Liver (tissue), 9 donors: ENCODE measurements around the gene WDR26. TPM values are rescaled to one million over a fixed set of nuclear protein-coding genes. Genes with fewer than 3 reads are reported as not detected.

Source experiments
- DNase-seq: peaks from one replicate; pipeline ENCODE4 v3.0.0-alpha.2; 2017; ENCODE audit warnings: low spot score
- H3K27ac ChIP-seq, 2 donors: one replicate each; pipeline ENCODE4 v1.7.0; 2013; ENCODE audit warnings: inconsistent platforms in 2 of 2, low read length in 2 of 2, control low read depth in 1 of 2, low read depth in 1 of 2, mild to moderate bottlenecking in 1 of 2
- H3K27me3 ChIP-seq, 4 donors: one replicate each; pipeline versions ENCODE4 v1.6.1 to v1.7.0; 2013; ENCODE audit warnings: low read length in 3 of 4, inconsistent platforms in 1 of 4, mild to moderate bottlenecking in 1 of 4, moderate library complexity in 1 of 4; ENCODE audit not compliant: control insufficient read depth in 4 of 4, insufficient read depth in 4 of 4
- H3K36me3 ChIP-seq, 4 donors: one replicate each; pipeline versions ENCODE4 v1.6.1 to v1.7.0; 2013; ENCODE audit warnings: low read length in 3 of 4, mild to moderate bottlenecking in 3 of 4, low read depth in 1 of 4, moderate library complexity in 1 of 4; ENCODE audit not compliant: control insufficient read depth in 4 of 4, insufficient read depth in 3 of 4
- H3K4me1 ChIP-seq, 4 donors: one replicate each; pipeline versions ENCODE4 v1.6.1 to v1.7.0; 2013; ENCODE audit warnings: low read length in 3 of 4, mild to moderate bottlenecking in 3 of 4, moderate library complexity in 1 of 4; ENCODE audit not compliant: control insufficient read depth in 4 of 4, insufficient read depth in 4 of 4
- H3K4me3 ChIP-seq, 3 donors: one replicate each; pipeline versions ENCODE4 v1.6.1 to v1.7.0; 2013; ENCODE audit warnings: low read length in 3 of 3, control low read depth in 1 of 3, low read depth in 1 of 3, mild to moderate bottlenecking in 1 of 3
- H3K9ac ChIP-seq, 2 donors: one replicate each; pipeline ENCODE4 v1.7.0; 2013; ENCODE audit warnings: low read length in 2 of 2, mild to moderate bottlenecking in 2 of 2, moderate library complexity in 2 of 2, control low read depth in 1 of 2, low read depth in 1 of 2
- H3K9me3 ChIP-seq, 4 donors: one replicate each; pipeline versions ENCODE4 v1.6.1 to v1.7.0; 2013; ENCODE audit warnings: low read length in 3 of 4; ENCODE audit not compliant: control insufficient read depth in 4 of 4
- CTCF ChIP-seq: fragments of 150-350 bp; IDR thresholded peaks from 2 replicates; pipeline ENCODE4 v1.5.1; 2017; ENCODE audit warnings: improper control_type of control experiment, low read depth, low read length; ENCODE audit not compliant: missing input control
- EGR1 ChIP-seq, 2 donors: IDR thresholded peaks; 2 replicates each; pipeline ENCODE4 v1.6.1; 2016 to 2018; ENCODE audit warnings: antibody characterized with exemption in 2 of 2, low read depth in 2 of 2
- FOXA1 ChIP-seq: IDR thresholded peaks from 2 replicates; pipeline ENCODE4 v1.6.1; 2016; ENCODE audit warnings: antibody characterized with exemption
- FOXA2 ChIP-seq: IDR thresholded peaks from 2 replicates; pipeline ENCODE4 v1.6.1; 2016; ENCODE audit warnings: antibody characterized with exemption
- GABPA ChIP-seq, 2 donors: IDR thresholded peaks in 1 of 2; conservative IDR thresholded peaks in 1 of 2; 2 replicates each; pipeline ENCODE4 v1.6.1; 2016; ENCODE audit warnings: antibody characterized with exemption in 2 of 2, mild to moderate bottlenecking in 1 of 2, moderate library complexity in 1 of 2
- HNF4A ChIP-seq, 2 donors: conservative IDR thresholded peaks; 2 replicates each; pipeline ENCODE4 v1.6.1; 2016; ENCODE audit warnings: antibody characterized with exemption in 2 of 2, mild to moderate bottlenecking in 2 of 2
- HNF4G ChIP-seq: IDR thresholded peaks from 2 replicates; pipeline ENCODE4 v1.6.1; 2016; ENCODE audit warnings: antibody characterized with exemption
- JUND ChIP-seq, 2 donors: IDR thresholded peaks; 2 replicates each; pipeline ENCODE4 v1.6.1; 2016; ENCODE audit warnings: antibody characterized with exemption in 2 of 2
- MAX ChIP-seq: IDR thresholded peaks from 2 replicates; pipeline ENCODE4 v1.6.1; 2016; ENCODE audit warnings: antibody characterized with exemption
- NR2F2 ChIP-seq: IDR thresholded peaks from 2 replicates; pipeline ENCODE4 v1.6.1; 2016; ENCODE audit warnings: antibody characterized with exemption
- RAD21 ChIP-seq, 2 donors: IDR thresholded peaks; 2 replicates each; pipeline ENCODE4 v1.6.1; 2016; ENCODE audit warnings: antibody characterized with exemption in 2 of 2, mild to moderate bottlenecking in 2 of 2
- REST ChIP-seq: IDR thresholded peaks from 2 replicates; pipeline ENCODE4 v1.6.1; 2016; ENCODE audit warnings: antibody characterized with exemption, mild to moderate bottlenecking
- RXRA ChIP-seq, 2 donors: IDR thresholded peaks; 2 replicates each; pipeline ENCODE4 v1.6.1; 2017 to 2018; ENCODE audit warnings: antibody characterized with exemption in 2 of 2, mild to moderate bottlenecking in 1 of 2
- SP1 ChIP-seq: IDR thresholded peaks from 2 replicates; pipeline ENCODE4 v1.6.1; 2018; ENCODE audit warnings: antibody characterized with exemption, mild to moderate bottlenecking
- TAF1 ChIP-seq: conservative IDR thresholded peaks from 2 replicates; pipeline ENCODE4 v1.6.1; 2016; ENCODE audit warnings: antibody characterized with exemption, mild to moderate bottlenecking
- YY1 ChIP-seq: IDR thresholded peaks from 2 replicates; pipeline ENCODE4 v1.6.1; 2016; ENCODE audit warnings: antibody characterized with exemption, mild to moderate bottlenecking
- WGBS: extraction: QIAGEN DNeasy Blood & Tissue Kit; methylation state at CpG from one replicate; pipeline ENCODE4 v1.1.7; 2013; 5-methylcytosine and 5-hydroxymethylcytosine counted together
- polyA plus RNA-seq, 2 donors: library from polyadenylated mRNA; stranded (reverse) in 1 of 2; unstranded in 1 of 2; fragments of 200-250 nt in 1 of 2; fragments of >200 nt in 1 of 2; fragmentation: Nextera tagmentation in 1 of 2; extraction: Ambion mirVana in 1 of 2; gene quantifications; one replicate each; pipeline versions ENCODE4 v1.2.1 to v1.2.3, GENCODE V29; 2013 to 2015
- total RNA-seq, 2 donors: library from RNA; depleted of rRNA; stranded (reverse); fragments of >200 nt; gene quantifications; one replicate each; pipeline ENCODE4 v1.2.3, GENCODE V29; 2014
- TF ChIP-seq, protein P1 (sequence below): IDR thresholded peaks from 2 replicates; pipeline ENCODE4 v1.6.1; 2016; ENCODE audit warnings: antibody characterized with exemption
- TF ChIP-seq, protein P2 (sequence below): IDR thresholded peaks from 2 replicates; pipeline ENCODE4 v1.6.1; 2016; ENCODE audit warnings: antibody characterized with exemption
- donor health status: healthy.
- donor health status: healthy.
- donor health status: healthy.
- donor health status: healthy.
- donor health status: healthy.

WDR26 gene
- total and polyA plus RNA-seq, 4 donors: 9.4 to 119 (median 34.9) TPM

- 86% methylated on average over 1 of the region's 1 CpG for WGBS
- no peaks in the 10 kb centered on the region for H3K4me1 ChIP-seq
- peaks cover 5 to 89% (median 78%) of the 10 kb centered on the region in 4 donors for H3K36me3 ChIP-seq
These were observed 34.7 kb downstream of the WDR26 start for GRCh38 chr1:224399887-224400286.

More at GRCh38 chr1:224399887-224400286, 34.7 kb downstream of the WDR26 start:
- DNase-seq: no peak
- Histone ChIP-seq H3K4me3 (no peak overlapping the region), H3K9me3 (no peaks in the 10 kb centered on the region), H3K27ac (no peak overlapping the region), H3K27me3 (no peaks in the 10 kb centered on the region), H3K9ac (no peak overlapping the region)
- TF ChIP-seq MAX (no peak), YY1 (no peak), RAD21 (IDR thresholded peaks at IDR 0.05) (no peak), RXRA (IDR thresholded peaks at IDR 0.05) (no peak), TAF1 (no peak), NR2F2 (no peak), FOXA1 (no peak), EGR1 (IDR thresholded peaks at IDR 0.05; ENCODE audit: low read depth in 2 of 2) (no peak), JUND (IDR thresholded peaks at IDR 0.05) (no peak), FOXA2 (no peak), SP1 (no peak), HNF4A (conservative IDR thresholded peaks at IDR 0.05) (no peak), HNF4G (no peak), REST (no peak), CTCF (no peak), GABPA (IDR thresholded peaks at IDR 0.05 in 1 of 2, conservative IDR thresholded peaks at IDR 0.05 in 1 of 2) (no peak)
- TF ChIP-seq, protein P1, sequence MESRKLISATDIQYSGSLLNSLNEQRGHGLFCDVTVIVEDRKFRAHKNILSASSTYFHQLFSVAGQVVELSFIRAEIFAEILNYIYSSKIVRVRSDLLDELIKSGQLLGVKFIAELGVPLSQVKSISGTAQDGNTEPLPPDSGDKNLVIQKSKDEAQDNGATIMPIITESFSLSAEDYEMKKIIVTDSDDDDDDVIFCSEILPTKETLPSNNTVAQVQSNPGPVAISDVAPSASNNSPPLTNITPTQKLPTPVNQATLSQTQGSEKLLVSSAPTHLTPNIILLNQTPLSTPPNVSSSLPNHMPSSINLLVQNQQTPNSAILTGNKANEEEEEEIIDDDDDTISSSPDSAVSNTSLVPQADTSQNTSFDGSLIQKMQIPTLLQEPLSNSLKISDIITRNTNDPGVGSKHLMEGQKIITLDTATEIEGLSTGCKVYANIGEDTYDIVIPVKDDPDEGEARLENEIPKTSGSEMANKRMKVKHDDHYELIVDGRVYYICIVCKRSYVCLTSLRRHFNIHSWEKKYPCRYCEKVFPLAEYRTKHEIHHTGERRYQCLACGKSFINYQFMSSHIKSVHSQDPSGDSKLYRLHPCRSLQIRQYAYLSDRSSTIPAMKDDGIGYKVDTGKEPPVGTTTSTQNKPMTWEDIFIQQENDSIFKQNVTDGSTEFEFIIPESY: no peak
- TF ChIP-seq, protein P2, sequence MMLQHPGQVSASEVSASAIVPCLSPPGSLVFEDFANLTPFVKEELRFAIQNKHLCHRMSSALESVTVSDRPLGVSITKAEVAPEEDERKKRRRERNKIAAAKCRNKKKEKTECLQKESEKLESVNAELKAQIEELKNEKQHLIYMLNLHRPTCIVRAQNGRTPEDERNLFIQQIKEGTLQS: no peak
